ENCODE data around the gene RALGPS1.

Gene RALGPS1

GRCh38 chr9:127231666-127232065, 317.1 kb downstream of the RALGPS1 start:
- no peak for DNase-seq

GRCh38 chr9:127232833-127233549, 318.4 kb downstream of the RALGPS1 start:
- DNase-seq: no peak

DNA sequence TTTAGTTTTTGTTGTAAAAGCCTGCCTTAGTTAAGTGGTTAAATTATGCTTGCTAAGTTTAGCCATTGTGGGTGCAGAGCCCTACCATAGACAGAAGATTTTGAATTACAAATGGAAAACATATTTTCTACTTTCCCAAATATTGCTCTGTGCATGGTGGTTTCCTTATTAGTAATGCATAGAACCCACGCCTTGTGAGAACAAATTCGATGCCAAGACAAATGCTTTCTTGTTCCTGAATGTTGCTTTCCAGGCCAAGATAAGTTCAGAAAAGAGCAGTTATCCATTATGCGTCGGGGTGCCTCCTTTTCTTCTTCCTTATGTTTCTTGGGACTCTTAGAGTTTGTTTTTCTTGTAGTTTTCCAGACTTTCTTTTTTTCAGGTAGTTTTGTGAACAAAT, 319.0 kb downstream of the RALGPS1 start:
- DNase-seq: no peak

GRCh38 chr9:127233989-127234388, 319.4 kb downstream of the RALGPS1 start:
- no peak for DNase-seq

DNA sequence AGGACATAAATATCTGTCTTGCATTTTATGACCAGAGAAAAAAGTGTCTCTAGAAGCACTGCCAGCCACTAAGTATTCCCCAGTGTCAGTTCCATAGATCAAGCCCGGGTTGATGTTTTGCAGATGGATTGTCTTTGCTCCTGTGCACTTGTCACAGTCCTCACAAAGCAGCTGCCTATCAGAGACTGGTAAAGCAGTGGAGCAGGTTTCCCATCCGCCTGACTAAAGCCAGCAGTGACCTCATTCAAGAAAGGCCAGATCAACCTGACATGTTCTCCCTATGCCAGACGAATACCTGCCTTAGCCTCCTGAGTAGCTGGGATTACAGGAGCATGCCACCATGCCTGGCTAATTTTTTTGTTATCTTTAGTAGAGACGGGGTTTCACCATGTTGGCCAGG, 323.2 kb downstream of the RALGPS1 start:
- no peak for DNase-seq

DNA sequence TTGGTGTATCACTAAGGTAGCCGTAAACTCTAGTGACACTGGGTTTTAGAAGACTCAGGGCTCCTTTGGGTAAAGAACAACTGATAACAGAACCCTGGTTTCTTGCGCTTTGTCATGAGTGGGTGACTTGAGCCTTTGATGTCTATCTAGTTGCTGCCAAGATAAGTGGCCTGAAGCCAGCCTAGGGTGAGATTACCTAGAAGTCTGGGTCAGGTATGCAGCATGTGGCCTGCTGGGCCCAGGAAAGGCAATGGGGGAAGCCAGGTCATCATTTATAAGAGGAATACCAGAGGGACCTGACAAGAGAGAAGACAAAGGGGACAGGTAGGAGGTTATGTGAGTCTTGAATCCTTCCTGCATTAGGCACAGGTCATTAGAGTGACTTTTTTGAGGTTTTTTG, 326.8 kb downstream of the RALGPS1 start:
- DNase-seq: no peak

DNA sequence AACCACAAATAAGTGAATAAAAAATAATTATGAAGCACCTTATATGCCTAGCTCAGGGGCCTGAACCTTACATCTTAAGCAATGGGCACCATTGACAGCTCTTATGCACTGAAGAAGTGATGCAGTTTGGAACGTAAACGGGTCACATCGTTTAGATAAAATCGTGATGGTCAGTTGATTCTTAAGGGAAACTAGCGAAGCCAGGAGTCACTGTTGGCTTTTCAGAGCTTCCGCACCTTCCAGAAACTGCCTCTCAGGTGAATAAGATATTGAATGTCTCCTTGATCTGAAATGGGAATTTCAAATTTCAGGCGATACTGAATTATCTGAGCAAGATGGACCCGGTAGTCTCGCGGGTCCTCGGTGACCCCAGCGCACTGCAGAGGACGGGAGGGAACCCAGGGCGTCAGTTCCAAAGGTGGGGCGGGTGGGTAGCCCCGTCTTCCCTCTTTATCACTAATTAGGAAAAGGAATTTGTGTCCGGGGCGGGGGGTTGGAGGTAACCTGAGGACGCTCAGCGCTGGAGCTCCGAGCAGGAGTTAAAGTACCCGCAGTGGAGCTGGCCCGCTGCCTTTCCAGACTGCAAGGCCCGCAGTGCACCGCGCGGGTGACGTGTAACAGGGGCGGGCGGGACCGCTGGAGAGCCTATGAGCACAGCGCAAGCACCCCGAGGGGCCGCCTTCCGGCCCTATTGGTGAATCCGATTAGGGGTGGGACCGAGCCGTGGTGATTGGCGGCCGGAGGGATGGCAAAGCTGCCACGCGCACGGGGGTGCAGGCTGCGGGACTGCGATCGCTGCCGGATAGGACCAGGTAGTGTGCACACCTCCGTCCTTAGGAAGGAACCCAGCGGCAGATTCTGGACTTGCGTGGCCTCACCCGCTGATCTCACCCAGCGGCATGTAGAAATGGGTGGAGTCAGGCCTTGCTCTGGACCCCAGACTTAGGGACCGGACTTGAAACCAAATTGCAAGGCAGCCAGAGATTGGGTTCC, 330.3 kb downstream of the RALGPS1 start:
- peak; percentile 97 for DNase-seq

- no peak for DNase-seq
Measured at GRCh38 chr9:127245637-127246164, 331.1 kb downstream of the RALGPS1 start.

GRCh38 chr9:127248241-127248640, 333.7 kb downstream of the RALGPS1 start:
- DNase-seq: no peak

- DNase-seq: no peak
Measured at GRCh38 chr9:127249877-127250276, 335.3 kb downstream of the RALGPS1 start.

DNA sequence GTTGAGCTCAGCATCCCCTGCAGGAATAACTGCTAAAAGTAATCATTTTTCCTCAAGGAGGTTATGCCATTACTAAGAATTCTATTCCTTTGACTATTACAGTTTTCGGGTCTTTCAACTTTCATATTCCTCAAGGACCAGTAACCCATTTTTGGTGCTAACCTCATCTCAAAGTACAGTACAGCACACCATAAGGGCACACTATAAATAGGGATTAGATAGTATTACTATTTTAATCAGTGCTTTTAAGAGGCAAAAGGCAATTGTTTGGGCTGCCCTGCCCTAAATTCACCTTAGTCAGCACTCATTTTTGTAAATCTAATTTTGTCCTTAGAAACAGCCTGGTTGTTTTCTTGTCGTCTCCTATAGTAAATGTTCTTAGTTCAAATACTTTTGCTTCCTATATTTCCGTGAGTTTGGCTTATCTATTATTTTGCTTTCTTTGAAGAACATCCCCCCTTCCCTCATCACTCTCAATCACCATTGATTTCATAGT, 336.4 kb downstream of the RALGPS1 start:
- no peak for DNase-seq

- DNase-seq: no peak
Measured at GRCh38 chr9:127252410-127253318, 338.1 kb downstream of the RALGPS1 start.

DNA sequence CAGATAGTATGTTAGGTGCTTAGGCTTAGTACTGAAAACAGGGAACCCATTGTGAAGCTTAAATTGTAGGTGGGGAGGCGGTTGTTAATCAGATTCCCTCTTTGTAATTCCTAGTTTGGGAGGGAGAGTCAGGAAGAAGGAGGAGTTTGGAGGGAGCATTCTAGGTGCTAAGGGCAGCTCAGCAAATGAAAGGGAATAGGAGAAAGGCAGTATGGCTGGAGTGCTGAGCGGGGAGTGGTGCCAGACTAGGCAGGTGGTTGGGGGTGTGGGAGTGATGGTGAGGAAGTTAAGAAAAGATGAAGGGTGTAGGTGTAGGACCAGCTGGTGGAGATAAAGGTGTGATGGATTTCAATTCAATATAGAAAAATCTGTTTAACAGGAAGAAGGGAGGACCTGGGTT, 338.9 kb downstream of the RALGPS1 start:
- no peak for DNase-seq

DNA sequence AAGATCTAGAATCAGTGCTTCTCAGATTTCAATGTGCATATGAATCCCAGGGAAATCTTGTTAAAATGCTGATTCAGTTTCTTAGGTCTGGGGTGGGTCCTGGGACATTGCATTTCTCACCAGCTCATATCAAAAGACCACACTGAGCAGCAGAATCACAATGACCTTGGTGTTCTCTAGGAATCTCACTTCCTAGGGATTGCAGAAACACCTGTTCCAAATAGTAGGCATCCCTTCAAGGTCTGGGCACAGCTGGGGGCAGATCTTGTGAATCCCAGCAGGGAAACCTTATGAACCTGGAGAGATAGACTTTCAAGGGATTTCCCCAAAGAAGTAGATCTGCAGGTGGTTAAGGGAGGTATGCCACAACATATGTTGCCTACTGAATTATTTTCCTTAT, 341.1 kb downstream of the RALGPS1 start:
- DNase-seq: no peak

GRCh38 chr9:127256324-127256723, 341.7 kb downstream of the RALGPS1 start:
- no peak for DNase-seq

DNA sequence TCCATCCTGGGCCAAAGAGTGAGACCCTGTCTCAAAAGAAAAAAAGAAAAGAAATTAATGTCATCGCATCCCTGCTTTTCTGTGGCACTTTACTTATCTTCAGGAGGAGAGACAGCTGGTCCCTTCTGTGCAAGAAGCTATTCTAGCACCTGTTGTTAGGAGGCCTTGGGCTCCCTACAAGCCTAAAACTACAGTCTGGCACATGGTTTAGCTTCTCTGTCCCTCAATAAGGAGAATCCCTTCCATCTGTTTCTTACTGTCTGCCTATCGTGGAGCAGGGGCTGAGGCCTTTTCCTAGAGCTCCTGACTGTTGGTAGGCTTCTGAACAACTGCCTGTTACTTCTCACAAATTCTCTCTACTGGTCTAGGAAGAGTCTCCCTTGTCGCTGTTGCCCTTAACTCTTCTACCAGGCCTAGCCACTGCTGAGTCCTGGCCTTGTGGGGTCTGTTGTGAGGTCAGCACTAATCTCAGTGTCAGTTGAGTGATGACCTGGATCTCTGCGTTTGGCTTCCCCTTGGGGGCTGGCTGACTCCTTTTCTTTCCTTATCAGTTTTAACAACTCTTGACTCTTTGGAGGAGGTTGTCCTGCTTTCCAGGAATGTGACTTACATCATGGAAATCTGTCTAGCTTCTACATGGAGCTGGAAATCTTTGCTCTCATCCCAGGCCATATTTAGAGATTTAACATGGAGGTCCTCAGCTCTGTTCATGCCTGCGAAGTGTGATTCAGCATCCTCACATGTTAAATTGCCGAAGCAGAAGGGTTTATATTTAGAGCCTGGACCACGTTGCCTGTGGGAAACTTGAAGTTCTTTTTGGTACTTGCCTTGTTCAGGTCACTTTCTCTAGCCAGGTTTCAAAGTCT, 344.3 kb downstream of the RALGPS1 start:
- no peak for DNase-seq

DNA sequence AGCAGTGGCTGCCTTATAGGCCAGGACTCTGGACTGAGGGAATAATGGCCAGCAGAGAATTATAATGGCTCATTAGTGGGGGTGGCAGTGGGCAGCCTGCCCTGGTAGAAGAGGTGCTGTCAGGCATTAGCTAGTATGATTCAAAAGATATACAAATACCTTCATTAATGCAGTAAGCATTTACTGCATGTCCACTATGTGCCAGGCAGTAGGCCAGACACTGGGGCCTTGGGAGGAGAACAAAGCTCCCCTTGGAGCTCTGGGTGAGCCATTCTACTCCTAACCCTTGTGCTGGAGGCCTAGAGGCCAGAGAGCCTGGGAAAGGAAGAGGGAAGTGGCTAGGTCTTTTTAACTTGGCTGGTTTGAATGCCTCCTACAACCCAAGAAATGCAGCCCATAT, 348.0 kb downstream of the RALGPS1 start:
- DNase-seq: no peak

GRCh38 chr9:127263237-127263636, 348.7 kb downstream of the RALGPS1 start:
- no peak for DNase-seq

GRCh38 chr9:127263664-127264063, 349.1 kb downstream of the RALGPS1 start:
- no peak for DNase-seq

DNA sequence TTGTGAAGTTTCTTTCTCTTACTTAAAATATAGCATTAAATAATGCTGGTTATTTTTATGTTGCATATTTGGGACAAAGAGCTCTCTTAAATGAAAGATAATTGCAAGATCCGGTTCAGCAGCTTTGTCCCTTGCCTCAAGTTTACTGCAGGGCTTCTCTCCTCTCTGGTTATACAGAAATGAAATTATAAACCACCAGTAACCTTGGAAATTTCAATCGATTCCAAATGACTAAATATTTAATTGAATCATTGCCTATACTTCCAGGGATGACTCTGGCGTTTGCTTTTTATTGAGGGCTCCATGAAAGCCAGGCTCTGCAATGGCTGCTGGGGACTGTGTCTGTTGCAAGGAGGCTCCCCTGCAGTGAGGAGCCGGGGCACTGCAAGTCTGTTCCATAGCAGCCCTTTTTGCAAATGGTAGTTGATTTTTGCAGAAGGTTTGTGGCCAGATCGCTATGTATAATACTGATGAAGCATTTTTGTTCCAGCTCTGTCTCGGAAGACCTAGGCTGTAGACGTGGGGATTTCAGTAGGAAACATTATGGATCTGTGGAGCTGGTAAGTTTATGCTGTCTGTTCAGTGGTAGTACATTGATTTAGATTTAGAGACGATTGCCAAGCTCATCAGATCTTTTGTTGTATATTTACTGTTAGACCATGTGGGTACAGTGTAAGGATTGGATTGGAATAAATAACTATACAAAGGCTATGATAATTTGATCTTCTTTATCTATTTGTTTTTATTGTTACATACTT, 350.1 kb downstream of the RALGPS1 start, which contains the start of gene GARNL3:
GARNL3 (plus strand) TSS at position 313 of the 758 bp plus-strand sequence; CDS start at position 417, 104 bp downstream.
- DNase-seq: no peak
